LNCAP (cell line): ENCODE data around the gene NUMBL.

ENCODE experiments used
- CTCF ChIP-seq: fragments of 450-650 bp; IDR thresholded peaks from 2 replicates; pipeline ENCODE4 v1.5.1; 2017; ENCODE audit warnings: mild to moderate bottlenecking

The NUMBL gene

GRCh38 chr19:40717880-40718773 lies 27.7 kb upstream of the NUMBL start:
- no peak for TF ChIP-seq CTCF

- no peak for TF ChIP-seq CTCF
These were observed 27.0 kb upstream of the NUMBL start for GRCh38 chr19:40717325-40717879.

- no peak for TF ChIP-seq CTCF
These were observed 26.3 kb upstream of the NUMBL start, which contains the start of the genes COQ8B and ITPKC for GRCh38 chr19:40716482-40717324. Gene COQ8B (minus strand): TSS chr19:40716886. CDS start chr19:40714632, 2,254 bp downstream. Gene ITPKC (plus strand): TSS chr19:40717112. CDS start chr19:40717136, 24 bp downstream.

- TF ChIP-seq CTCF, result no peak
These were observed 25.6 kb upstream of the NUMBL start for GRCh38 chr19:40716031-40716481.

- TF ChIP-seq CTCF, result no peak
These were observed 24.2 kb upstream of the NUMBL start for GRCh38 chr19:40714441-40715299.

- TF ChIP-seq CTCF, result no peak
These were observed 23.5 kb upstream of the NUMBL start for GRCh38 chr19:40713939-40714338.

GRCh38 chr19:40709817-40710216 lies 19.4 kb upstream of the NUMBL start:
- no peak for TF ChIP-seq CTCF
